Measurements from ENCODE around the gene GNAI2.

Gene GNAI2

GRCh38 chr3:50300681-50301254 lies 64.8 kb downstream of the GNAI2 start:
- no peak for DNase-seq

- DNase-seq, result no peak
Measured at GRCh38 chr3:50302095-50303012, 66.3 kb downstream of the GNAI2 start.

GRCh38 chr3:50303013-50303815 lies 67.2 kb downstream of the GNAI2 start, which contains the start of gene HYAL1:
TSS of gene HYAL1 (minus strand) at chr3:50303574. CDS start at chr3:50302956, 618 bp downstream.
- no peak for DNase-seq

- DNase-seq, result no peak
Measured at GRCh38 chr3:50304601-50305000, 68.6 kb downstream of the GNAI2 start.

Data from CD4-positive, alpha-beta T cell treated with Interleukin-21 for 1 hour (primary cell).